Immature natural killer cell (primary cell): ENCODE results near the gene CABLES1. TPM values are rescaled to one million over a fixed set of nuclear protein-coding genes. Genes with fewer than 3 reads are reported as not detected.
"Not testable (repeated sequence)": the region's sequence is repeated elsewhere in the genome, so short reads cannot be mapped to it uniquely, and the experiment has no call there.

Source experiments
- DNase-seq, 3 donors: peaks; one replicate each; pipeline ENCODE4 v3.0.0; 2022; ENCODE audit warnings: mixed read lengths in 1 of 3
- H3K27ac Mint-ChIP-seq, 6 donors: one replicate each; pipeline ENCODE4 v1.8.0; 2020; ENCODE audit warnings: mixed read lengths in 6 of 6, mild to moderate bottlenecking in 5 of 6, inconsistent platforms in 4 of 6, moderate library complexity in 3 of 6
- H3K27me3 Mint-ChIP-seq, 3 donors: one replicate each; pipeline ENCODE4 v1.8.0; 2020 to 2021; ENCODE audit warnings: low read depth in 3 of 3, mild to moderate bottlenecking in 3 of 3, mixed read lengths in 3 of 3, moderate library complexity in 3 of 3, inconsistent platforms in 1 of 3
- H3K36me3 Mint-ChIP-seq, 3 donors: one replicate each; pipeline ENCODE4 v1.8.0; 2020; ENCODE audit warnings: mixed read lengths in 3 of 3, inconsistent platforms in 2 of 3, mild to moderate bottlenecking in 2 of 3
- H3K4me1 Mint-ChIP-seq, 2 donors: one replicate each; pipeline ENCODE4 v1.8.0; 2020; ENCODE audit warnings: inconsistent platforms in 2 of 2, mild to moderate bottlenecking in 2 of 2, mixed read lengths in 2 of 2, moderate library complexity in 1 of 2
- H3K4me3 Mint-ChIP-seq, 5 donors: one replicate each; pipeline ENCODE4 v1.8.0; 2020; ENCODE audit warnings: mild to moderate bottlenecking in 5 of 5, mixed read lengths in 5 of 5, inconsistent platforms in 3 of 5, moderate library complexity in 3 of 5
- H3K9me3 Mint-ChIP-seq, 6 donors: one replicate each; pipeline ENCODE4 v1.8.0; 2020; ENCODE audit warnings: mild to moderate bottlenecking in 6 of 6, mixed read lengths in 6 of 6, inconsistent platforms in 4 of 6, moderate library complexity in 3 of 6
- polyA plus RNA-seq, 3 donors: library from polyadenylated mRNA; unstranded; fragments of 300-500 nt; fragmentation: Illumina TruSeq; gene quantifications; one replicate each; pipeline ENCODE4 v1.2.3, GENCODE V29; 2021

Gene CABLES1
- polyA plus RNA-seq, 3 donors from 2014 or later = 0.16 to 0.99 (median 0.56) TPM

DNA sequence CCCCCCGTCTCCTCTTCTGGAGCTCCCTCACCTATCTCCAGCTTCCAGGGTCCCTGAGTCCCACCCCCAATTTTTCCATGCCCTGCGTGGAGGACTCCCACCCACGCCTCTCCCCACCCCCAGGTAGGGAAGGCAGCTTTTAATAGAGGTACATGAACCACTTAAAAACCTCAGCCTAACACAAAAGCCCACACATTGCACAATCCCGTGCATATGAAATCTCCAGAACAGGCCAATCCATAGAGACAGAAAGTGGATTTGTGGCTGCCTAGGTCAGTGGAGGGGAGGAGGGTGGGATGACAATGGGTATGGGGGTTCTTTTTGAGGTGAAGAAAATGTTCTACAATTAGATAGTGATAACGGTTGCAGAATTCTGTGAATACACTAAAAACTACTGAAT lies 145.6 kb downstream of the CABLES1 start:
- Mint-ChIP-seq H3K4me3 (no peak overlapping the region), H3K27me3 (peaks cover 0 to 4% (median 0%) of the 10 kb centered on the region in 3 donors), H3K4me1 (peaks cover 6 to 16% of the 10 kb centered on the region in 2 donors), H3K36me3 (peaks cover 7 to 22% (median 16%) of the 10 kb centered on the region in 3 donors), H3K27ac (peak overlapping the region in 1 of 6 donors; percentile 4), H3K9me3 (peaks cover 0 to 2% (median 0%) of the 10 kb centered on the region in 6 donors)
- DNase-seq = no peak

DNA sequence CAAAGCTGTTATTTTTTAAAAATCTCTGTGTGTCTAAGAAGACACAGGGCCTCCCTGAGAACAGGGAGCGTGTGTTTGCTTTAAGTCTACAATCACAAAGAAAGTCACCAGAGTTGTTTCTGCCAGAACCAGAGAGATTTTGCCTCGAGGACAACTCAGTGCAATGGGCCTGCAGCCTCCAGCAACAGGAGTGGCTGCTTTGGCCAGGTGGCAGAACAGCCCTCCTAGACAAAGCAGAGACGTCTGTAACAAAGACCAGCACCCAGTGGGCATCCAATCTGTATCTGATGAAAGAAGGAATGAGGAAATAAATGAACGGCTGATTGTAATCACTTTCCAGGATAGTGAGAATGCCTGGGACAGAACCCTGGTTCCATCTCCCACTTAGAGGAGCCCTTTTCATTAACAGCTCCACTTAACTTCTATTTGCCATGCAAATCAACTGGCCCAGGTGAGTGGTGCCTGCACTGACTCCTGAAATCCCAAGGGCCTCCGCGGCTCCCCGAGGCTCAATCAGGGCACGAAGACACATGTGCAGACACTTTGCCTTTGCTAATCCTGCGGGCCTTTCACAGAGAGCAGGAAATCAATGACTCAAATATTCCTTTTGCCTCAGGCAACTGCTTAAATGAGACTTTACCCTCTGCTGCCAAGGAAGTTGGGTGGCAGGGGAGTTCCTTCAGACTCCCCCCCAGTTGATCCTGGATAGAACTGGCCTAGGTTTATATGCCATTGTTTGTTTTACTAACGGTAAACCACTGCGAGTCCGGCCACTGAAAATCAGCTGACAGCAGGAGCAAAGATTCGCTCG lies 146.5 kb downstream of the CABLES1 start:
- no peak for DNase-seq
- H3K27me3 Mint-ChIP-seq = peaks cover 0 to 4% (median 0%) of the 10 kb centered on the region in 3 donors
- peak overlapping the region in 1 of 6 donors; percentile 75 for H3K27ac Mint-ChIP-seq
- H3K4me3 Mint-ChIP-seq = no peak overlapping the region
- H3K36me3 Mint-ChIP-seq = peaks cover 7 to 19% (median 13%) of the 10 kb centered on the region in 3 donors
- no peaks in the 10 kb centered on the region for H3K9me3 Mint-ChIP-seq
- peaks cover 6 to 16% of the 10 kb centered on the region in 2 donors for H3K4me1 Mint-ChIP-seq

DNA sequence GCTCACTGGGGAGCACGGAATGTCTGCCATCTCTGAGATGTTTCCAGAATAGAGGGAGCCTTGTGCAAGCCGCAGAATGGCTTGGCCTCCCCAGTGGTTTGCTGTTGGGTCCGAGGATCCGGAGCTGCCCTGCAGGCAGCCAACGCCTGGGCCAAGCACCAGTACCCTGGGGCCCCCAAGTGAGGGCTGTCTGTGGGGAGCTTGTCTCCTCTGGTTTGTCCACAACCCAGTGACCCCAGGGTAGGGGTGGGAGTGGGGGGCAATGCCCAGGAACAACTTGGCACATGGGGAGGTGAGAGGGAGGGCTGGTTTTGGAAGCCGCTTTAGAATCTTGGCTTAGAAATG lies 147.1 kb downstream of the CABLES1 start:
- Mint-ChIP-seq H3K4me1 (peaks cover 6 to 16% of the 10 kb centered on the region in 2 donors), H3K4me3 (no peak overlapping the region), H3K9me3 (no peaks in the 10 kb centered on the region), H3K27me3 (peaks cover 0 to 1% (median 0%) of the 10 kb centered on the region in 3 donors), H3K27ac (no peak overlapping the region), H3K36me3 (peaks cover 4 to 14% (median 8%) of the 10 kb centered on the region in 3 donors)
- DNase-seq = no peak

DNA sequence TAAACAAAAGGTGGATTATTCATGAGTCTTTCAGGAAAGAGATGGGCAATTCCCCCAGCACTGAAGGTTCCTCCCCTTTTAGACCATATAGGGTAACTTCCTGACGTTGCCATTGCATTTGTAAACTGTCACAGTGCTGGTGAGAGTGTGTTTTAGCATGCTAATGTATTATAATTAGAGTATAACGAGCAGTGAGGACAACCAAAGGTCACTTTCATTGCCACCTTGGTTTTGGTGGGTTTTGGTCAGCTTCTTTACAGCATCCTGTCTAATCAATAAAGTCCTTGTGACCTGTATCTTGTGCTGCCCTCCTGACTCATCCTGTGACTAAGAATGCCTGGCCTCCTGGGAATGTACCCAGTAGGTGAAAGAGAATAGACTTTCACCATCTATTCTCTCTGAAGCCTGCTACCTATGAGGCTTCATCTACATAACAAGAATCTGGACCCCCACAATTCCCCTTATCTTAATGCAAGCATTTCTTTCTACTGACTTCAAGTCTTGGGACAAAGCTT lies 148.7 kb downstream of the CABLES1 start:
- Mint-ChIP-seq H3K4me3 (no peak overlapping the region), H3K36me3 (peaks cover 0 to 3% (median 0%) of the 10 kb centered on the region in 3 donors), H3K27ac (peak overlapping the region in 5 of 6 donors; percentile 39 to 76 (median 56)), H3K4me1 (peaks cover 6 to 16% of the 10 kb centered on the region in 2 donors), H3K27me3 (no peaks in the 10 kb centered on the region), H3K9me3 (no peaks in the 10 kb centered on the region)
- DNase-seq = peak; percentile 35 to 54 (median 44)

DNA sequence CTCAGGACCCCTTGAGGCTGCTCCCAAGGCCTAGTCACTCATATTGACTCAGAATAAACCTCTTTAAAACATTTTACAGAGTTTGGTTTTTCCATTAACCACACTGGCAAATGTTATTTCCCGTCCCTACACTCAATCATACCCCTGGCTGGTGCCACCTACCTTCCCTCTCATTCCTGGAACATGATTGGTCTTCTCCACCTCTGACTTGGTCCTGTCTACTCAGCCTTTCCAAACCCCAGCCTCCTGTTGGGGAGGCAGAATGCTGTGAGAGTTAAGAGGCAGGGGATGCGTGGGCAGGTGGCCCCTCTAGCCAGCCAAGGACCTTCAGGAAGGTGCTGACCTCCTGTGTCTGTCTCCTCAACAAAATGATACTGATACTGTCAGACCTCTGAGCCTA lies 149.3 kb downstream of the CABLES1 start:
- Mint-ChIP-seq H3K27ac (peak overlapping the region in 5 of 6 donors; percentile 1 to 76 (median 56)), H3K9me3 (no peaks in the 10 kb centered on the region), H3K4me3 (no peak overlapping the region), H3K27me3 (no peaks in the 10 kb centered on the region), H3K36me3 (peaks cover 0 to 7% (median 0%) of the 10 kb centered on the region in 3 donors), H3K4me1 (peaks cover 6 to 16% of the 10 kb centered on the region in 2 donors)
- DNase-seq = no peak

DNA sequence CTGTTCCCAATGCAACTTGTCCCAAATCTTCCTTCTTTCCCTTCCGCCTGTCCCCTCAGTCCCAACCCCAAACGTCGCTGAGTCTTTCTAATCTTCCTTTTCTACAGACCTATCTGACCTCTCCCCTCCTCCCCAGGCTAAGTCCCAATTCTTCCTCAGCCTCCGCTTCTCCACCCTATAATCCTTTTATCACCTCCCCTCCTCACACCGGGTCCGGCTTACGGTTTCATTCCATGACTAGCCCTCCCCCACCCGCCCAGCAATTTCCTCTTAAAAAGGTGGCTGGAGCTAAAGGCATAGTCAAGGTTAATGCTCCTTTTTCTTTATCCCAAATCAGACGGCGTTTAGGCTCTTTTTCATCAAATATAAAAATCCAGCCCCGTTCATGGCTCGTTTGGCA lies 150.3 kb downstream of the CABLES1 start:
- H3K4me3 Mint-ChIP-seq, DNase-seq, H3K9me3 Mint-ChIP-seq, H3K27me3 Mint-ChIP-seq, H3K36me3 Mint-ChIP-seq: not testable (repeated sequence)
- Mint-ChIP-seq H3K27ac (peak overlapping the region in 1 of 6 donors; percentile 48), H3K4me1 (peaks cover 6 to 16% of the 10 kb centered on the region in 2 donors)

DNA sequence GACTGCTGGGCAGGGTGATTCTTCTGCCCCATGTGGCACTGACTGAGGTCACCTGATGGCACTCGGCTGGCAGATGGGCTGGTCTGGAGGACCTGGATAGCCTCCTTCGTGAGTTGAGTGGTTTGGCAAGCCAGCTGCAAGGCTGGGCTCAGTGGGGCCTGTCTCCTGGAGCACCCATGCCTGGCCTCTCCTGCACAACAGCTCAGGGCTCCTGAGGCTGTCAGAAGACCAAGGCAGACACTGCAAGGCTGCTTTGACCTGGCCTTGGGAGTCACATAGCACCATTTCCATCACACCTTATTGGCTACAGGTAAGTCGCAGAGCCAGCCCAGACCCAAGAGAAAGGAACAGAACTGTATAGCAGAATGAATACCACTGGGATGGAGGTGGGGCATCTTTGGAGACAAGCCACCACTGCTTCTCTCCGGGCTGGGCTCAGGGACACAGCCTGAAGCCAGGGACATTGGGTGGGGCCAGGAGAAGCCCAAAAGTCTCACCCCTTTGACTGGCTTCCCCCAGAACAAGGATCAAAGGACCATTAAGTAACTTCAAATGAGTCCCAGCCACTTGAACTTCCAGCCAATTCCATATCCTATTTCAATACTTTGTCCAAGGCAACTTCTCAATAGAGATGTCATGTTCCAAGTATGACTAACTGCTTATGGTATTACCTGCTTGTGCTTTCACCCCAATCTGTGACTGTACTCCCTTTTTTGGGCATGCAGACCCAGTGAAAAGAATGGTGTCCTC lies 156.3 kb downstream of the CABLES1 start:
- no peak for DNase-seq
- peaks cover 1 to 22% (median 12%) of the 10 kb centered on the region in 3 donors for H3K36me3 Mint-ChIP-seq
- no peaks in the 10 kb centered on the region for H3K9me3 Mint-ChIP-seq
- H3K27ac Mint-ChIP-seq = peak overlapping the region in 2 of 6 donors; percentile 6 to 52
- H3K4me3 Mint-ChIP-seq = no peak overlapping the region
- H3K27me3 Mint-ChIP-seq = peaks cover 0 to 2% (median under 1%) of the 10 kb centered on the region in 3 donors
- peaks cover 0 to under 1% of the 10 kb centered on the region in 2 donors for H3K4me1 Mint-ChIP-seq

DNA sequence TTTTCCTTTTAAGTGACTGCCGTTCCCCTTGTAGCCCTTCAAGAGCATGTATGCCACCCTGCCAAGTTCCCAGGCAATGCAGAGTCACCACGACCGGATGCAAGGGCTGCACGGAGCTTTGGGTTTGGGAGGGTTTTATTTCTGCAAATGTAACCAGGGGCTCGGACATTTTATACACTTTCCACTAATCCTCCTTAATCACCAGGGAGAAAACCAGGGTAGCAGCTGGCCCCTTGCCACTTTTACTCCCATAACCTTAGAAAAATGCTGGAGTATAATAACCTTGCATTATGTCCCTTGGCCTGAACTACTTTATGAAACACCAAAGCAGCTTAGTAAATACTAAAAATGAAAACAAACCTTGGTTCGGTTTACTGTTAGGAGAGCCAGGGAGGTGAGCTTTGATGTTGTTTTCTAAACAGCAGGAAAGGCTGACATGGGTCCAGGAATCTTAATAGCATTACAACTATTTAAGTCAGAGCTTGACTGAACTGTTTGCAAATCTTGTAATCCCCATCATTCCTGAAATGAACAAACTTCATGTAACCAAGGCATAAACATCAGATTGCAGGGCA lies 165.0 kb downstream of the CABLES1 start:
- Mint-ChIP-seq H3K27ac (no peak overlapping the region), H3K36me3 (peaks cover 5 to 26% (median 14%) of the 10 kb centered on the region in 3 donors), H3K4me1 (peaks cover 12 to 20% of the 10 kb centered on the region in 2 donors), H3K4me3 (no peak overlapping the region), H3K9me3 (no peaks in the 10 kb centered on the region), H3K27me3 (peaks cover 2 to 5% (median 3%) of the 10 kb centered on the region in 3 donors)
- no peak for DNase-seq

DNA sequence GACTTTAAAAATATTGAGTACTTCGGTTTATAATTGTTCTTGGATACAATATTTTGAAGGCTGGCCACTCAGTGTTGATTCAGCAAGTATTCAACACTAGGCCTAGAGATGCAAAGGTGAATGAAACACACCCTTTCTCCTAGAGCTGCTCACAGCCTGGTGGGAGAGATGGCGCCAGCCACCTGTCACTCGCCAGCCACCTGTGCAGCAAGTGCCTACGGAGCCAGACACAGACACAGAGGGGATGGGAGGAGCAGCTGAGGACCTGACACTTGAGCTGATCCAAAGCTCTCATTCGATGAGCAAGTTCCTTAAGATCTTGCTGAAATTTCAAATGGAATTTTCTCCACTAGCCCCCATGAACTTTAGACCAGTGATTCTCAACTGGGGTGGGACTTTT lies 166.7 kb downstream of the CABLES1 start:
- no peak for DNase-seq
- peak overlapping the region in 1 of 6 donors; percentile 58 for H3K27ac Mint-ChIP-seq
- H3K27me3 Mint-ChIP-seq = peaks cover 2 to 10% (median 3%) of the 10 kb centered on the region in 3 donors
- no peaks in the 10 kb centered on the region for H3K9me3 Mint-ChIP-seq
- H3K36me3 Mint-ChIP-seq = peaks cover 0 to 19% (median 4%) of the 10 kb centered on the region in 3 donors
- no peak overlapping the region for H3K4me3 Mint-ChIP-seq
- H3K4me1 Mint-ChIP-seq = peaks cover 23 to 32% of the 10 kb centered on the region in 2 donors

DNA sequence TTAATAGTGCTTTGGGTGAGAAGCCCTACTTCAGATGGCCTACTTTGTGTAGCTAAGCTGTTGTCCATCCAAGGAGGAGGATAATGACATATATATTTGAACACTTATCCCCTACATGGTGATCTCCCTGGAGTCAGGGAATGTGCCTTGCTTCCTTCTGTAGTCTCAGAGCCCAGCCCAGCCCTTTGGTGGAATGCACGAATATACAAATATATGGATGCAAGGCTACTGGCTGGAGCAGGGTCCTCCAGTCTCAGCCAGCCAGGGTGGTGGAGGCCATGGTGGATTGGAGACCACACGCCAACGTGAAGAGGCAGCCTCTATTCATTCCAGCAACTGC lies 167.2 kb downstream of the CABLES1 start:
- Mint-ChIP-seq H3K4me3 (no peak overlapping the region), H3K36me3 (peaks cover 0 to 19% (median 3%) of the 10 kb centered on the region in 3 donors), H3K4me1 (peaks cover 27 to 36% of the 10 kb centered on the region in 2 donors), H3K9me3 (no peaks in the 10 kb centered on the region), H3K27me3 (peaks cover 5 to 10% (median 5%) of the 10 kb centered on the region in 3 donors), H3K27ac (no peak overlapping the region)
- DNase-seq = no peak

DNA sequence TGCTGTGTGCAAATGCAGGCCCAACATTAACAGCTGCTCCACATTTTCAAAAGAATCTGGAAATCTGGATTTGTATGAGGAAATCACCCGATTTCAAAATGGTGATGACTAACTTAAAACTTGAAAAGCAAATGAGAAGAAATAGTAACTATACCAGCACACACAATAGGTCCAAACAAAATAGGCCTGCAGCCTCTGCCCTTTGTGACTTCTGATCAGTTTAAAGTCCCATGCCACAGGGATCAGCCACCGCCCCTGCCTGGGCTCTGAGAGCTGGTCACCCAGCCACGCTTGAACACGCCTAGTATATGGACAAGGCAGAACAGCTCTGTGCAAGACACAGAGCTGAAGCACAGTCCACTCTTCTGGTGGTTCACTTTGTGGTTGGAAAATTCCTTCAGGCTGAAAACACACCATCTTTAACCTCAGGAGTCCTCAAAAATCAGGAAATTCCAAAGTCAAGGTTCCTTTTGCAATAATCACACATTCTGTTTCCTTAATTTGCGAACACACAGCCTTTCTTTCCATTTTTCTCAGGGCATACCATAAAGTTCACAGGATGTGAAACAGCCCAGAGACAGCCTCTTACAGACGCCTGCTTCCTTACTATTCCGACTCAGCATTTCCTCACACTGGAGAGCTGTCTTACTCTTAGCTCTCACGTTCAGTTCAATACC lies 167.7 kb downstream of the CABLES1 start:
- H3K4me3 Mint-ChIP-seq = no peak overlapping the region
- peaks cover 0 to 15% (median 3%) of the 10 kb centered on the region in 3 donors for H3K36me3 Mint-ChIP-seq
- H3K9me3 Mint-ChIP-seq = no peaks in the 10 kb centered on the region
- peak overlapping the region in 2 of 6 donors; percentile 66 to 69 for H3K27ac Mint-ChIP-seq
- peaks cover 32 to 41% of the 10 kb centered on the region in 2 donors for H3K4me1 Mint-ChIP-seq
- peaks cover 7 to 11% (median 8%) of the 10 kb centered on the region in 3 donors for H3K27me3 Mint-ChIP-seq
- DNase-seq = no peak

DNA sequence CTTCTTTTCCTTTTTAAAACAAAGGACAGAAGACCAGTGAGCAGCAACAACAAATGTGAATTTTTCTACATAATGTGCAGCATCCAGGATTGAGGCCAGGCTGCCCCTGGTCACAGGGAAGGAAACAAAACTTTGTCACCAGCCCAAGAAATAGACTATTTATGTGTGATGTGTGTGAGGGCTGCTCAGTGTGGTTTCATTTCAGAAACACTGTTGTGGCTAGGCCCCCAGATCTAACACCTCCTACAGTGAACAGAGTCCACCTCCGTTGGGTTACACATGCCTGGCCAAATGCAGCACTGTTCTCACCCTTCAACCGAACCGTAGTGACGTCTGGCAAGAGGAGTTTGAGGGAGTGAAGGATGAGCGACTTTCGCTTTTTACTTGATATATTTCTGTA lies 171.5 kb downstream of the CABLES1 start:
- no peaks in the 10 kb centered on the region for H3K9me3 Mint-ChIP-seq
- H3K36me3 Mint-ChIP-seq = peaks cover 0 to 11% (median 4%) of the 10 kb centered on the region in 3 donors
- DNase-seq = peak; percentile 89 to 91 (median 91)
- peak overlapping the region; percentile 87 to 100 (median 99) for H3K27ac Mint-ChIP-seq
- peaks cover 10 to 12% (median 11%) of the 10 kb centered on the region in 3 donors for H3K27me3 Mint-ChIP-seq
- H3K4me1 Mint-ChIP-seq = peaks cover 51 to 57% of the 10 kb centered on the region in 2 donors
- peak overlapping the region; percentile 80 to 93 (median 90) for H3K4me3 Mint-ChIP-seq
